Activated CD4-positive, alpha-beta T cell treated with anti-CD3 and anti-CD28 coated beads for 4 hours (primary cell): ENCODE measurements around the gene TFB1M.
"Not testable (repeated sequence)": the region's sequence is repeated elsewhere in the genome, so short reads cannot be mapped to it uniquely, and the experiment has no call there.

ENCODE experiments used
- DNase-seq, 2 donors: peaks; one replicate each; pipeline ENCODE4 v3.0.0-alpha.2; 2020

Gene TFB1M

GRCh38 chr6:155329460-155330132 lies 15.3 kb upstream of the TFB1M start:
- DNase-seq = no peak

- DNase-seq = no peak
These were observed 14.5 kb upstream of the TFB1M start for GRCh38 chr6:155328539-155329459.

GRCh38 chr6:155328074-155328538 lies 13.8 kb upstream of the TFB1M start:
- no peak for DNase-seq

- DNase-seq = peak; percentile 67 to 76
These were observed 13.2 kb upstream of the TFB1M start for GRCh38 chr6:155327326-155328073.

- no peak for DNase-seq
These were observed 11.6 kb upstream of the TFB1M start for GRCh38 chr6:155325700-155326516.

- no peak for DNase-seq
These were observed 10.7 kb upstream of the TFB1M start for GRCh38 chr6:155324993-155325392.

- no peak for DNase-seq
These were observed 9.9 kb upstream of the TFB1M start for GRCh38 chr6:155324172-155324571.

- DNase-seq = no peak
These were observed 5.6 kb upstream of the TFB1M start for GRCh38 chr6:155319902-155320301.

- DNase-seq = no peak
These were observed 2.9 kb upstream of the TFB1M start for GRCh38 chr6:155317186-155317585.

GRCh38 chr6:155316419-155316818 lies 2.1 kb upstream of the TFB1M start:
- DNase-seq = no peak

GRCh38 chr6:155315516-155315871 lies 1.2 kb upstream of the TFB1M start:
- DNase-seq = no peak

- DNase-seq = peak; percentile 40 to 57
These were observed 660 bp upstream of the TFB1M start for GRCh38 chr6:155314773-155315515.

GRCh38 chr6:155313602-155314091 lies 637 bp downstream of the TFB1M start:
- peak; percentile 5 to 15 for DNase-seq

- not testable (repeated sequence) for DNase-seq
These were observed 1.3 kb downstream of the TFB1M start for GRCh38 chr6:155312950-155313349.

GRCh38 chr6:155311583-155311982 lies 2.7 kb downstream of the TFB1M start:
- no peak for DNase-seq

- DNase-seq = no peak
These were observed 3.2 kb downstream of the TFB1M start for GRCh38 chr6:155311086-155311485.

GRCh38 chr6:155310596-155310995 lies 3.7 kb downstream of the TFB1M start:
- DNase-seq = no peak

- DNase-seq = no peak
These were observed 5.1 kb downstream of the TFB1M start for GRCh38 chr6:155309150-155309549.

GRCh38 chr6:155306958-155307357 lies 7.3 kb downstream of the TFB1M start:
- DNase-seq = no peak

GRCh38 chr6:155303361-155303870 lies 10.9 kb downstream of the TFB1M start:
- no peak for DNase-seq

- no peak for DNase-seq
These were observed 12.4 kb downstream of the TFB1M start for GRCh38 chr6:155301867-155302266.
